Measurements from ENCODE around the gene OGT.

- no peak for TF ChIP-seq CTCF (conservative IDR thresholded peaks at IDR 0.05 in 1 of 2, IDR thresholded peaks at IDR 0.05 in 1 of 2; ENCODE audit: extremely low read depth in 1 of 2, insufficient read depth in 1 of 2, low read depth in 1 of 2, low read length in 2 of 2)
- no peak for TF ChIP-seq EZH2 (IDR thresholded peaks at IDR 0.05; ENCODE audit: borderline replicate concordance, low read length)
Measured at GRCh38 chrX:71609095-71609750, 76.3 kb downstream of the OGT start.

Measured in mammary epithelial cell (primary cell).